Measurements from ENCODE around the gene CES4A.
"Not testable (repeated sequence)": the region's sequence is repeated elsewhere in the genome, so short reads cannot be mapped to it uniquely, and the experiment has no call there.

CES4A gene

DNA sequence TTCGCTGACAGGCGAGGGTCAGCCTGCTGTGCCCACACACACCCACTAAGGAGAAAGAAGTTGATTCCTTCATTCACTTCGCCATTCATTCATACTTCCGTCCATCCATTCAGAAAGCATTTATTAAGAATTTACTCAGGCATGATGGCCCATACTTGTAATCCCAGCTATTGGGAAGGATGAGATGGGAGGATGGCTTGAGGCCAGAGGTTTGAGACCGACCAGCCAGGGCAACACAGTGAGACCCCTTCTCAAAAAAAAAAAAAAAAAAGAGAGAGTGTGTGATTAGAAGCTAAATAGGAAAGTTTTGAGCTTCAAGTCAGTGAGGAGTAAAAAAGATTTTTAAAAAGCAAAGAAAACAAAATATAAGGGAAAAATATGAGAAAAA, 44.3 kb upstream of the CES4A start:
- TF ChIP-seq, protein P1, sequence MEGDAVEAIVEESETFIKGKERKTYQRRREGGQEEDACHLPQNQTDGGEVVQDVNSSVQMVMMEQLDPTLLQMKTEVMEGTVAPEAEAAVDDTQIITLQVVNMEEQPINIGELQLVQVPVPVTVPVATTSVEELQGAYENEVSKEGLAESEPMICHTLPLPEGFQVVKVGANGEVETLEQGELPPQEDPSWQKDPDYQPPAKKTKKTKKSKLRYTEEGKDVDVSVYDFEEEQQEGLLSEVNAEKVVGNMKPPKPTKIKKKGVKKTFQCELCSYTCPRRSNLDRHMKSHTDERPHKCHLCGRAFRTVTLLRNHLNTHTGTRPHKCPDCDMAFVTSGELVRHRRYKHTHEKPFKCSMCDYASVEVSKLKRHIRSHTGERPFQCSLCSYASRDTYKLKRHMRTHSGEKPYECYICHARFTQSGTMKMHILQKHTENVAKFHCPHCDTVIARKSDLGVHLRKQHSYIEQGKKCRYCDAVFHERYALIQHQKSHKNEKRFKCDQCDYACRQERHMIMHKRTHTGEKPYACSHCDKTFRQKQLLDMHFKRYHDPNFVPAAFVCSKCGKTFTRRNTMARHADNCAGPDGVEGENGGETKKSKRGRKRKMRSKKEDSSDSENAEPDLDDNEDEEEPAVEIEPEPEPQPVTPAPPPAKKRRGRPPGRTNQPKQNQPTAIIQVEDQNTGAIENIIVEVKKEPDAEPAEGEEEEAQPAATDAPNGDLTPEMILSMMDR (IDR thresholded peaks at IDR 0.05; ENCODE audit: low read depth, low read length): no peak
- Histone ChIP-seq H3K4me3 (ENCODE audit: low read depth, low read length) (no peak overlapping the region), H3K27ac (no peak overlapping the region), H3K27me3 (ENCODE audit: insufficient read depth, low read depth, severe bottlenecking) (no peaks in the 10 kb centered on the region), H3K9me3 (ENCODE audit: severe bottlenecking) (no peaks in the 10 kb centered on the region), H3K36me3 (peaks cover 45% of the 10 kb centered on the region)
- no peak for DNase-seq

DNA sequence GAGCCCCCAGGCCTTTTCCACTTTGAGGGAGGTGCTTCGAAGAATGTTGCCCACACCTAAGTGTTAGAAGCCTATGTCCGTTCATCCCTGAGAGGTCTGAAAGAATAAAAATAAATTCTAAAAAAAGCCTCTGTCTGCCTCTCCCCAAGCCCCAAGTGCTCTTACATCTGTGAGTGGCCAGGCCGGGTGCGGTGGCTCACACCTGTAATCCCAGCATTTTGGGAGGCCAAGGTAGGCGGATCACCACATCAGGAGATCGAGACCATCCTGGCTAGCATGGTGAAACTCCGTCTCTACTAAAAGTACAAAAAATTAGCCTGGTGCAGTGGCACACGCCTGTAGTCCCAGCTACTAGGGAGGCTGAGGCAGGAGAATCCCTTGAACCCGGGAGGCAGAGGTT, 43.4 kb upstream of the CES4A start:
- not testable (repeated sequence) for H3K27me3 ChIP-seq (ENCODE audit: insufficient read depth, low read depth, severe bottlenecking); H3K9me3 ChIP-seq (ENCODE audit: severe bottlenecking); H3K4me3 ChIP-seq (ENCODE audit: low read depth, low read length); DNase-seq; H3K27ac ChIP-seq
- H3K36me3 ChIP-seq: peaks cover 35% of the 10 kb centered on the region

GRCh38 chr16:66945939-66946338, 42.5 kb upstream of the CES4A start:
- DNase-seq: no peak
- Histone ChIP-seq H3K36me3 (peaks cover 26% of the 10 kb centered on the region), H3K9me3 (ENCODE audit: severe bottlenecking) (no peaks in the 10 kb centered on the region), H3K27ac (no peak overlapping the region), H3K27me3 (ENCODE audit: insufficient read depth, low read depth, severe bottlenecking) (no peaks in the 10 kb centered on the region), H3K4me3 (ENCODE audit: low read depth, low read length) (no peak overlapping the region)
- TF ChIP-seq, protein P1 (IDR thresholded peaks at IDR 0.05; ENCODE audit: low read depth, low read length): no peak

- peaks cover 2% of the 10 kb centered on the region for H3K9me3 ChIP-seq (ENCODE audit: severe bottlenecking)
- H3K27me3 ChIP-seq (ENCODE audit: insufficient read depth, low read depth, severe bottlenecking): no peaks in the 10 kb centered on the region
- no peak overlapping the region for H3K27ac ChIP-seq
- no peak overlapping the region for H3K4me3 ChIP-seq (ENCODE audit: low read depth, low read length)
- no peak for DNase-seq
- TF ChIP-seq, protein P1 (IDR thresholded peaks at IDR 0.05; ENCODE audit: low read depth, low read length): no peak
- H3K36me3 ChIP-seq: peaks cover 20% of the 10 kb centered on the region
Measured at GRCh38 chr16:66946541-66946940, 41.8 kb upstream of the CES4A start.

- Histone ChIP-seq H3K4me3 (ENCODE audit: low read depth, low read length) (no peak overlapping the region), H3K27ac (peak overlapping the region; percentile 24; the same call in 1 of the 2 replicates), H3K27me3 (ENCODE audit: insufficient read depth, low read depth, severe bottlenecking) (no peaks in the 10 kb centered on the region)
Measured at GRCh38 chr16:66946974-66947301, 41.5 kb upstream of the CES4A start.

GRCh38 chr16:66947302-66948065, 40.9 kb upstream of the CES4A start:
- Histone ChIP-seq H3K27me3 (ENCODE audit: insufficient read depth, low read depth, severe bottlenecking) (no peaks in the 10 kb centered on the region), H3K36me3 (peaks cover 10% of the 10 kb centered on the region), H3K27ac (peak overlapping the region; percentile 24; the same call in 1 of the 2 replicates), H3K9me3 (ENCODE audit: severe bottlenecking) (peaks cover 7% of the 10 kb centered on the region), H3K4me3 (ENCODE audit: low read depth, low read length) (no peak overlapping the region)
- DNase-seq: peak; percentile 81
- TF ChIP-seq, protein P1 (IDR thresholded peaks at IDR 0.05; ENCODE audit: low read depth, low read length): peak; percentile 67

More at GRCh38 chr16:66946974-66947301, 41.5 kb upstream of the CES4A start:
- TF ChIP-seq, protein P1 (IDR thresholded peaks at IDR 0.05; ENCODE audit: low read depth, low read length): no peak
- Histone ChIP-seq H3K36me3 (peaks cover 16% of the 10 kb centered on the region), H3K9me3 (ENCODE audit: severe bottlenecking) (peaks cover 6% of the 10 kb centered on the region)
- no peak for DNase-seq

All from WERI-Rb-1 (cell line).